K562 (cell line): ENCODE results near the gene BANP. TPM values are rescaled to one million over a fixed set of nuclear protein-coding genes. Genes with fewer than 3 reads are reported as not detected.

ENCODE experiments used
- ATAC-seq: fragments of 200-7000 bp; cut with Tn5 transposase; 3 replicates; pipeline ENCODE4 v1.9.1; 2020; ENCODE audit warnings: moderate library complexity
- BruUV-seq: library from RNA; stranded (reverse); fragments of 400-500 nt; replicated peaks from 2 replicates; lab custom pipeline; 2021; lab: Mats Ljungman, UMichigan
- CTCF ChIA-PET: fragments of 300-600 bp; formaldehyde crosslinking; extraction: SDS; loops from one replicate; lab custom pipeline; 2021; ENCODE audit warnings: low intra/inter-chr PET ratio; lab: Yijun Ruan, JAX
- POLR2A ChIA-PET: fragments of 300-600, 350-650 bp; sonication (Branson Sonifier 250); formaldehyde crosslinking; extraction: SDS; loops from one replicate; lab custom pipeline; 2021; ENCODE audit warnings: antibody characterized with exemption, inconsistent platforms; lab: Yijun Ruan, JAX
- DNase-seq, 4 experiments: peaks; one replicate each; pipeline versions ENCODE4 v3.0.0 to v3.0.0-alpha.2; 2011 to 2018; ENCODE audit warnings: low spot score in 3 of 4, mixed read lengths in 3 of 4; ENCODE audit errors: extremely low read depth in 1 of 4
- FAIRE-seq: peaks from 2 replicates; lab custom pipeline; 2011; peaks lifted over from hg19 to GRCh38; lab: Jason Lieb, UNC
- H2AFZ ChIP-seq: 2 replicates; pipeline ENCODE4 v1.6.0; 2011; ENCODE audit warnings: low read depth, low read length, control low read depth, inconsistent platforms
- H3K27ac ChIP-seq: fragments of 200-600 bp; 3 replicates; pipeline ENCODE4 v1.8.0; 2011; ENCODE audit warnings: low read depth, mild to moderate bottlenecking, control low read depth, inconsistent platforms, low read length, moderate library complexity, mixed read lengths; ENCODE audit errors: extremely low read depth
- H3K27me3 ChIP-seq, 2 experiments: fragments of 300-600 bp in 1 of 2; 2 replicates in 1 of 2; 3 replicates in 1 of 2; pipeline versions ENCODE4 v1.6.0 to v1.8.0; 2011; ENCODE audit warnings: inconsistent platforms in 2 of 2, low read length in 2 of 2, mild to moderate bottlenecking in 1 of 2, mixed read lengths in 1 of 2, moderate library complexity in 1 of 2; ENCODE audit not compliant: control insufficient read depth in 2 of 2, insufficient read depth in 2 of 2
- H3K36me3 ChIP-seq: fragments of 300-600 bp; 3 replicates; pipeline ENCODE4 v1.8.0; 2011; ENCODE audit warnings: mild to moderate bottlenecking, low read length, inconsistent platforms; ENCODE audit not compliant: control insufficient read depth, insufficient read depth
- H3K4me1 ChIP-seq, 2 experiments: fragments of 200-600 bp in 1 of 2; replicated peaks in 1 of 2; 2 replicates in 1 of 2; 3 replicates in 1 of 2; pipeline versions ENCODE4 v1.5.1 to v1.8.0; 2011; ENCODE audit warnings: inconsistent platforms in 2 of 2, low read length in 2 of 2, mild to moderate bottlenecking in 1 of 2, mixed read lengths in 1 of 2, moderate library complexity in 1 of 2; ENCODE audit not compliant: control insufficient read depth in 2 of 2, insufficient read depth in 2 of 2
- H3K4me2 ChIP-seq: 2 replicates; pipeline ENCODE4 v1.6.1; 2011; ENCODE audit warnings: low read length, control low read depth, inconsistent platforms, mixed read lengths; ENCODE audit not compliant: insufficient read depth
- H3K4me3 ChIP-seq: fragments of 200-600 bp; sonication (generic), shearing (Covaris generic); 2 replicates; pipeline ENCODE4 v1.5.1; 2016; ENCODE audit warnings: control low read depth, inconsistent platforms
- H3K79me2 ChIP-seq: fragments of 200-600 bp; 3 replicates; pipeline ENCODE4 v1.8.0; 2011; ENCODE audit warnings: low read length, inconsistent platforms; ENCODE audit not compliant: control insufficient read depth, insufficient read depth
- H3K9ac ChIP-seq, 2 experiments: 2 replicates each; pipeline versions ENCODE4 v1.6.0 to v1.6.1; 2011; ENCODE audit warnings: low read depth in 2 of 2, low read length in 2 of 2, control low read depth in 1 of 2, inconsistent platforms in 1 of 2, mild to moderate bottlenecking in 1 of 2, mixed read lengths in 1 of 2; ENCODE audit not compliant: insufficient read depth in 1 of 2
- H3K9me1 ChIP-seq: one replicate; pipeline ENCODE4 v1.6.0; 2011; ENCODE audit warnings: inconsistent platforms, mild to moderate bottlenecking, low read length, moderate library complexity; ENCODE audit not compliant: control insufficient read depth, insufficient read depth
- H3K9me3 ChIP-seq: replicated peaks from 2 replicates; pipeline ENCODE4 v1.5.1; 2011; ENCODE audit warnings: low read depth, low read length, inconsistent platforms; ENCODE audit not compliant: control insufficient read depth, insufficient read depth
- H4K20me1 ChIP-seq: replicated peaks from 2 replicates; pipeline ENCODE4 v1.6.1; 2011; ENCODE audit warnings: low read length, inconsistent platforms, mixed read lengths; ENCODE audit not compliant: control insufficient read depth, insufficient read depth
- CREB1 ChIP-seq, 2 experiments: sonication (generic) in 1 of 2; formaldehyde crosslinking in 1 of 2; IDR thresholded peaks; 2 replicates each; pipeline versions ENCODE4 v1.6.1 to v1.8.0; 2012 to 2022; ENCODE audit warnings: inconsistent platforms in 1 of 2, mild to moderate bottlenecking in 1 of 2, missing genetic modification reagents in 1 of 2, moderate library complexity in 1 of 2
- EP400 ChIP-seq: fragments of 450-650 bp; IDR thresholded peaks from 2 replicates; pipeline ENCODE4 v1.6.1; 2017; ENCODE audit warnings: antibody characterized with exemption, mild to moderate bottlenecking, moderate library complexity
- FOS ChIP-seq: IDR thresholded peaks from 3 replicates; pipeline ENCODE4 v1.6.1; 2011; ENCODE audit not compliant: insufficient read length; ENCODE audit errors: extremely low read depth
- HSF4 ChIP-seq: fragments of 250-450 bp; sonication (Bioruptor Pico); IDR thresholded peaks from 2 replicates; pipeline ENCODE4 v2.1.2; 2022; ENCODE audit warnings: mild to moderate bottlenecking, moderate library complexity, borderline replicate concordance
- L3MBTL2 ChIP-seq: fragments of 450-650 bp; IDR thresholded peaks from 2 replicates; pipeline ENCODE4 v1.6.1; 2016; ENCODE audit warnings: mild to moderate bottlenecking, moderate library complexity
- MXD1 ChIP-seq: fragments of 250-450 bp; sonication (Bioruptor Pico); IDR thresholded peaks from 2 replicates; pipeline ENCODE4 v1.8.0; 2021; ENCODE audit warnings: borderline replicate concordance, mild to moderate bottlenecking, moderate library complexity; ENCODE audit not compliant: poor library complexity, severe bottlenecking
- PCBP2 ChIP-seq: fragments of 200-400 bp; formaldehyde crosslinking; IDR thresholded peaks from 2 replicates; pipeline ENCODE4 v1.6.1; 2018; ENCODE audit warnings: low read length, low read depth, mild to moderate bottlenecking, moderate library complexity; ENCODE audit not compliant: poor library complexity, severe bottlenecking
- PHF21A ChIP-seq: fragments of 450-650 bp; IDR thresholded peaks from 2 replicates; pipeline ENCODE4 v1.6.1; 2017; ENCODE audit warnings: low read depth, borderline replicate concordance
- POLR2AphosphoS2 ChIP-seq: IDR thresholded peaks from 2 replicates; pipeline ENCODE4 v1.6.1; 2012; ENCODE audit warnings: low read length, improper control_type of control experiment
- SMAD1 ChIP-seq: fragments of 150-350 bp; IDR thresholded peaks from 2 replicates; pipeline ENCODE4 v1.6.1; 2014; ENCODE audit warnings: low read length, low read depth; ENCODE audit not compliant: partially characterized antibody
- SRSF9 ChIP-seq: fragments of 200-400 bp; formaldehyde crosslinking; IDR thresholded peaks from 2 replicates; pipeline ENCODE4 v1.6.1; 2017; ENCODE audit warnings: low read depth, low read length, borderline replicate concordance
- ZNF121 ChIP-seq: sonication (generic); formaldehyde crosslinking; conservative IDR thresholded peaks from 2 replicates; pipeline ENCODE4 v1.8.0; 2022; ENCODE audit warnings: missing genetic modification reagents
- ZNF644 ChIP-seq: fragments of 200-800 bp; sonication (Bioruptor generic); IDR thresholded peaks from 2 replicates; pipeline ENCODE4 v1.6.1; 2016; ENCODE audit warnings: low read depth, missing genetic modification characterization, missing compliant biosample characterization
- ZNF695 ChIP-seq: fragments of 450-650 bp; formaldehyde crosslinking; IDR thresholded peaks from 2 replicates; pipeline ENCODE4 v1.4.0; 2020; ENCODE audit warnings: mild to moderate bottlenecking, moderate library complexity
- WGBS: fragments of 100-300 bp; shearing (Covaris generic); methylation state at CpG from one replicate; pipeline ENCODE4 v1.1.6; 2016; ENCODE audit warnings: low coverage, mixed read lengths; ENCODE audit not compliant: insufficient coverage; ENCODE audit errors: missing lambda C conversion rate; 5-methylcytosine and 5-hydroxymethylcytosine counted together
- in situ Hi-C: fragments of 300-500 bp; cut with MboI; formaldehyde crosslinking; loops from 4 replicates; pipeline ENCODE4 v1.15.0; 2018; ENCODE audit warnings: inconsistent platforms, mixed read lengths
- intact Hi-C: fragments of 100-400 bp; cut with micrococcal nuclease; formaldehyde crosslinking; loops from 2 replicates; pipeline ENCODE4 v1.14.2; 2022
- polyA plus RNA-seq, 8 experiments: library from polyadenylated mRNA; depleted of rRNA in 4 of 8; stranded (reverse) in 5 of 8; unstranded in 3 of 8; fragments of >200 nt; fragmentation: Nextera tagmentation in 2 of 8; fragmentation: Illumina TruSeq in 1 of 8; extraction: Ambion mirVana in 2 of 8; extraction: Trizol in 1 of 8; gene quantifications; 2 replicates each; pipeline versions ENCODE4 v1.2.1 to v1.2.3, GENCODE V29; 2011 to 2014; ENCODE audit warnings: inconsistent platforms in 1 of 8, missing spikeins in 1 of 8
- total RNA-seq, 7 experiments: library from RNA; depleted of rRNA in 6 of 7; stranded (reverse); fragments of >200 nt in 6 of 7; fragmentation: Illumina TruSeq in 2 of 7; extraction: Trizol in 2 of 7; gene quantifications; 2 replicates each; pipeline versions ENCODE4 v1.2.1 to v1.2.3, GENCODE V29; 2011 to 2021; ENCODE audit warnings: low replicate concordance in 1 of 7
- TF ChIP-seq, protein P1 (sequence below), 2 experiments: fragments of 200-800 bp in 1 of 2; sonication (Bioruptor generic) in 1 of 2; sonication (generic) in 1 of 2; formaldehyde crosslinking in 1 of 2; IDR thresholded peaks in 1 of 2; conservative IDR thresholded peaks in 1 of 2; 2 replicates each; pipeline versions ENCODE4 v1.5.0 to v1.6.1; 2016 to 2020; ENCODE audit warnings: missing compliant biosample characterization in 1 of 2, missing genetic modification characterization in 1 of 2, missing genetic modification reagents in 1 of 2
- TF ChIP-seq, protein P2 (sequence below): IDR thresholded peaks from 3 replicates; pipeline ENCODE4 v1.6.1; 2011; ENCODE audit warnings: borderline replicate concordance, mild to moderate bottlenecking; ENCODE audit not compliant: insufficient read length, insufficient read depth

BANP gene
- total and polyA plus RNA-seq, 9 of the 15 experiments (the other 6 are each of a cell fraction or from before 2014, with no cell fraction given): 4.6 to 22.1 (median 15.6) TPM

- in situ Hi-C loops: no loop called here
- CTCF ChIA-PET: no interaction called here
- TF ChIP-seq MXD1 (CRISPR knock-in tag) (no peak), ZNF121 (CRISPR knock-in tag) (no peak), ZNF695 (CRISPR knock-in tag) (no peak), CREB1 (IDR thresholded peaks at IDR 0.05) (no peak), CREB1 (CRISPR knock-in tag; IDR thresholded peaks at IDR 0.05) (no peak), POLR2AphosphoS2 (no peak), SRSF9 (no peak), PCBP2 (no peak), HSF4 (no peak), L3MBTL2 (no peak), FOS (no peak), PHF21A (no peak), ZNF644 (tag) (no peak), SMAD1 (no peak), EP400 (no peak)
- TF ChIP-seq, protein P1, sequence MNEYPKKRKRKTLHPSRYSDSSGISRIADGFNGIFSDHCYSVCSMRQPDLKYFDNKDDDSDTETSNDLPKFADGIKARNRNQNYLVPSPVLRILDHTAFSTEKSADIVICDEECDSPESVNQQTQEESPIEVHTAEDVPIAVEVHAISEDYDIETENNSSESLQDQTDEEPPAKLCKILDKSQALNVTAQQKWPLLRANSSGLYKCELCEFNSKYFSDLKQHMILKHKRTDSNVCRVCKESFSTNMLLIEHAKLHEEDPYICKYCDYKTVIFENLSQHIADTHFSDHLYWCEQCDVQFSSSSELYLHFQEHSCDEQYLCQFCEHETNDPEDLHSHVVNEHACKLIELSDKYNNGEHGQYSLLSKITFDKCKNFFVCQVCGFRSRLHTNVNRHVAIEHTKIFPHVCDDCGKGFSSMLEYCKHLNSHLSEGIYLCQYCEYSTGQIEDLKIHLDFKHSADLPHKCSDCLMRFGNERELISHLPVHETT (CRISPR knock-in tag; conservative IDR thresholded peaks at IDR 0.05 in 1 of 2, IDR thresholded peaks at IDR 0.05 in 1 of 2): no peak
- TF ChIP-seq, protein P2, sequence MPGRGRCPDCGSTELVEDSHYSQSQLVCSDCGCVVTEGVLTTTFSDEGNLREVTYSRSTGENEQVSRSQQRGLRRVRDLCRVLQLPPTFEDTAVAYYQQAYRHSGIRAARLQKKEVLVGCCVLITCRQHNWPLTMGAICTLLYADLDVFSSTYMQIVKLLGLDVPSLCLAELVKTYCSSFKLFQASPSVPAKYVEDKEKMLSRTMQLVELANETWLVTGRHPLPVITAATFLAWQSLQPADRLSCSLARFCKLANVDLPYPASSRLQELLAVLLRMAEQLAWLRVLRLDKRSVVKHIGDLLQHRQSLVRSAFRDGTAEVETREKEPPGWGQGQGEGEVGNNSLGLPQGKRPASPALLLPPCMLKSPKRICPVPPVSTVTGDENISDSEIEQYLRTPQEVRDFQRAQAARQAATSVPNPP: no peak
- TF ChIP-seq, all 486 proteins: peak for 0
- no peaks in the 10 kb centered on the region for H3K27me3 ChIP-seq
- POLR2A ChIA-PET: interaction anchor here (0.6 to 1.9 kb wide), 3 partner anchors 8 to 92 kb away, joined by 3 to 7 read pairs (median 5); partner anchors contain the start of genes BANP and SLC7A5
- no peak overlapping the region for H3K4me2 ChIP-seq
- H3K36me3 ChIP-seq: peaks cover 13% of the 10 kb centered on the region; the same call in 2 of the 3 replicates
- no peak for DNase-seq
- peaks cover 70% of the 10 kb centered on the region for H3K79me2 ChIP-seq
- no peak overlapping the region for H3K27ac ChIP-seq
- no peak for FAIRE-seq
- H4K20me1 ChIP-seq: peaks cover 6% of the 10 kb centered on the region; the same call in 1 of the 2 replicates
- intact Hi-C loops: no loop called here
- H2AFZ ChIP-seq: no peak overlapping the region
- H3K4me1 ChIP-seq: peaks cover 12 to 50% of the 10 kb centered on the region in 2 experiments
- H3K9me3 ChIP-seq: no peaks in the 10 kb centered on the region
- BruUV-seq: no TSS peak
- no peak overlapping the region for H3K9ac ChIP-seq
- H3K9me1 ChIP-seq: peaks cover 3% of the 10 kb centered on the region
- H3K4me3 ChIP-seq: no peak overlapping the region
- ATAC-seq: no peak
- WGBS: 88% methylated on average over 8 of the region's 8 CpGs
Measured at GRCh38 chr16:87960852-87961251, 9.6 kb downstream of the BANP start.
